Measurements from ENCODE around the gene ING2.

- TF ChIP-seq POLR2A (IDR thresholded peaks at IDR 0.05) (no peak), POLR2AphosphoS5 (IDR thresholded peaks at IDR 0.05) (no peak), CTCF (IDR thresholded peaks at IDR 0.05) (no peak)
Observed at GRCh38 chr4:183492791-183493222, 12.1 kb upstream of the ING2 start.

All from breast epithelium (tissue), 3 donors.